Nephron progenitor cell (in vitro differentiated cells): Measurements from ENCODE around the gene LRRC4C.

Experiments used
- DNase-seq: peaks from one replicate; pipeline ENCODE4 v3.0.0; 2021
- H3K27ac Mint-ChIP-seq: 2 replicates; pipeline ENCODE4 v1.8.0; 2021; ENCODE audit warnings: mild to moderate bottlenecking, moderate library complexity, mixed read lengths
- H3K27me3 Mint-ChIP-seq: 2 replicates; pipeline ENCODE4 v1.8.0; 2021; ENCODE audit warnings: mild to moderate bottlenecking, low read depth, mixed read lengths; ENCODE audit not compliant: poor library complexity
- H3K36me3 Mint-ChIP-seq: 2 replicates; pipeline ENCODE4 v1.8.0; 2021; ENCODE audit warnings: low read depth, mixed read lengths
- H3K4me1 Mint-ChIP-seq: 2 replicates; pipeline ENCODE4 v1.8.0; 2021; ENCODE audit warnings: mixed read lengths
- H3K4me3 Mint-ChIP-seq: 2 replicates; pipeline ENCODE4 v1.8.0; 2021; ENCODE audit warnings: mild to moderate bottlenecking, moderate library complexity, mixed read lengths
- H3K9me3 Mint-ChIP-seq: 2 replicates; pipeline ENCODE4 v1.8.0; 2021; ENCODE audit warnings: mild to moderate bottlenecking, moderate library complexity, mixed read lengths
- CTCF ChIP-seq: fragments of 200-600 bp; sonication (generic); IDR thresholded peaks from 2 replicates; pipeline ENCODE4 v1.5.0; 2021; ENCODE audit warnings: antibody characterized with exemption

The LRRC4C gene

GRCh38 chr11:40183073-40184064 lies 1276.1 kb downstream of the LRRC4C start:
- H3K4me1 Mint-ChIP-seq, result peaks cover 64% of the 10 kb centered on the region
- no peak for DNase-seq
- TF ChIP-seq CTCF, result no peak
- no peak overlapping the region for H3K4me3 Mint-ChIP-seq
- no peaks in the 10 kb centered on the region for H3K9me3 Mint-ChIP-seq
- no peaks in the 10 kb centered on the region for H3K36me3 Mint-ChIP-seq
- no peak overlapping the region for H3K27ac Mint-ChIP-seq
- peaks cover 3% of the 10 kb centered on the region for H3K27me3 Mint-ChIP-seq

GRCh38 chr11:40179541-40179940 lies 1279.9 kb downstream of the LRRC4C start:
- Mint-ChIP-seq H3K36me3 (no peaks in the 10 kb centered on the region), H3K27me3 (peaks cover 3% of the 10 kb centered on the region), H3K9me3 (no peaks in the 10 kb centered on the region), H3K4me1 (peaks cover 36% of the 10 kb centered on the region), H3K4me3 (no peak overlapping the region), H3K27ac (no peak overlapping the region)
- TF ChIP-seq CTCF, result no peak
- DNase-seq, result no peak

- H3K4me3 Mint-ChIP-seq, result no peak overlapping the region
- peaks cover 26% of the 10 kb centered on the region for H3K4me1 Mint-ChIP-seq
- DNase-seq, result no peak
- peaks cover 3% of the 10 kb centered on the region for H3K27me3 Mint-ChIP-seq
- no peak for TF ChIP-seq CTCF
- no peaks in the 10 kb centered on the region for H3K9me3 Mint-ChIP-seq
- H3K27ac Mint-ChIP-seq, result no peak overlapping the region
- no peaks in the 10 kb centered on the region for H3K36me3 Mint-ChIP-seq
Measured at GRCh38 chr11:40178470-40178869, 1281.0 kb downstream of the LRRC4C start.

- H3K36me3 Mint-ChIP-seq, result no peaks in the 10 kb centered on the region
- peaks cover 11% of the 10 kb centered on the region for H3K4me1 Mint-ChIP-seq
Measured at GRCh38 chr11:40175980-40176379, 1283.5 kb downstream of the LRRC4C start.

GRCh38 chr11:40170078-40170477 lies 1289.4 kb downstream of the LRRC4C start:
- DNase-seq, result no peak
- H3K4me1 Mint-ChIP-seq, result peaks cover 19% of the 10 kb centered on the region
- peak overlapping the region; percentile 79 for H3K27ac Mint-ChIP-seq
- peaks cover 11% of the 10 kb centered on the region for H3K9me3 Mint-ChIP-seq
- no peaks in the 10 kb centered on the region for H3K27me3 Mint-ChIP-seq
- peaks cover 7% of the 10 kb centered on the region for H3K36me3 Mint-ChIP-seq
- H3K4me3 Mint-ChIP-seq, result no peak overlapping the region
- no peak for TF ChIP-seq CTCF

More at GRCh38 chr11:40175980-40176379, 1283.5 kb downstream of the LRRC4C start:
- H3K9me3 Mint-ChIP-seq, result no peaks in the 10 kb centered on the region
- no peak for DNase-seq
- no peak overlapping the region for H3K27ac Mint-ChIP-seq
- peaks cover 1% of the 10 kb centered on the region for H3K27me3 Mint-ChIP-seq
- H3K4me3 Mint-ChIP-seq, result no peak overlapping the region
- TF ChIP-seq CTCF, result no peak
